H1 (cell line): Measurements from ENCODE around the gene SUSD1. TPM values are rescaled to one million over a fixed set of nuclear protein-coding genes. Genes with fewer than 3 reads are reported as not detected.

Source experiments
- CTCF ChIA-PET: fragments of 300-600 bp; sonication (Branson Sonifier 250); formaldehyde crosslinking; loops from one replicate; lab custom pipeline; 2021; ENCODE audit not compliant: partially characterized antibody; lab: Charles Lee
- POLR2A ChIA-PET: fragments of 300-600 bp; sonication (Branson Sonifier 250); formaldehyde crosslinking; loops from one replicate; lab custom pipeline; 2021; ENCODE audit warnings: inconsistent platforms; ENCODE audit not compliant: partially characterized antibody; lab: Charles Lee
- DNase-seq, 2 experiments: peaks; one replicate each; pipeline versions ENCODE4 v3.0.0 to v3.0.0-alpha.2; 2010 to 2022; ENCODE audit warnings: low spot score in 2 of 2, low read depth in 1 of 2, mixed read lengths in 1 of 2
- FAIRE-seq: peaks from 2 replicates; lab custom pipeline; 2011; peaks lifted over from hg19 to GRCh38; lab: Jason Lieb, UNC
- H2AFZ ChIP-seq: 2 replicates; pipeline ENCODE4 v1.8.1; 2012; ENCODE audit warnings: low read length, inconsistent platforms
- H2AK5ac ChIP-seq: 2 replicates; pipeline ENCODE4 v1.6.1; 2013; ENCODE audit warnings: low read depth, low read length
- H2BK120ac ChIP-seq: replicated peaks from 2 replicates; pipeline ENCODE3; 2013; ENCODE audit warnings: low read depth, low read length, inconsistent platforms
- H2BK12ac ChIP-seq: 2 replicates; pipeline ENCODE4 v1.6.1; 2013; ENCODE audit warnings: low read depth, low read length
- H2BK15ac ChIP-seq: 2 replicates; pipeline ENCODE4 v1.6.1; 2013; ENCODE audit warnings: low read length
- H2BK20ac ChIP-seq: 2 replicates; pipeline ENCODE4 v1.6.1; 2013; ENCODE audit warnings: low read length
- H2BK5ac ChIP-seq: 2 replicates; pipeline ENCODE4 v1.6.1; 2013; ENCODE audit warnings: low read depth, low read length
- H3K14ac ChIP-seq: 2 replicates; pipeline ENCODE4 v1.6.1; 2013; ENCODE audit warnings: inconsistent platforms; ENCODE audit not compliant: insufficient read length
- H3K18ac ChIP-seq: 2 replicates; pipeline ENCODE4 v1.6.1; 2013; ENCODE audit warnings: low read length; ENCODE audit errors: extremely low read depth
- H3K23ac ChIP-seq: 2 replicates; pipeline ENCODE4 v1.6.1; 2013; ENCODE audit warnings: inconsistent platforms; ENCODE audit not compliant: insufficient read length
- H3K23me2 ChIP-seq: 2 replicates; pipeline ENCODE4 v1.6.1; 2013; ENCODE audit warnings: low read depth, low read length
- H3K27ac ChIP-seq: 2 replicates; pipeline ENCODE4 v1.6.1; 2011; ENCODE audit warnings: low read depth, low read length, inconsistent platforms
- H3K27me3 ChIP-seq, 4 experiments: replicated peaks in 1 of 4; 1 replicate in 1 of 4; 2 replicates in 3 of 4; pipeline versions ENCODE4 v1.6.1 to v1.8.1; 2011 to 2013; ENCODE audit warnings: low read length in 3 of 4, mild to moderate bottlenecking in 3 of 4, inconsistent platforms in 2 of 4, mixed read lengths in 2 of 4, moderate library complexity in 1 of 4; ENCODE audit not compliant: control insufficient read depth in 3 of 4, insufficient read depth in 3 of 4; ENCODE audit errors: extremely low read depth in 1 of 4
- H3K36me3 ChIP-seq, 4 experiments: 2 replicates each; pipeline versions ENCODE4 v1.6.1 to v1.8.1; 2011 to 2013; ENCODE audit warnings: mild to moderate bottlenecking in 4 of 4, low read length in 3 of 4, moderate library complexity in 2 of 4, control low read depth in 1 of 4, inconsistent platforms in 1 of 4; ENCODE audit not compliant: insufficient read depth in 4 of 4, control insufficient read depth in 2 of 4
- H3K4ac ChIP-seq: replicated peaks from 2 replicates; pipeline ENCODE3; 2013; ENCODE audit warnings: low read length, low read depth, mixed read lengths, inconsistent platforms; ENCODE audit not compliant: insufficient read length
- H3K4me1 ChIP-seq, 4 experiments: replicated peaks in 1 of 4; 1 replicate in 1 of 4; 2 replicates in 3 of 4; pipeline versions ENCODE4 v1.6.1 to v1.8.1; 2011 to 2013; ENCODE audit warnings: low read length in 3 of 4, inconsistent platforms in 2 of 4, mixed read lengths in 1 of 4; ENCODE audit not compliant: insufficient read depth in 4 of 4, control insufficient read depth in 3 of 4
- H3K4me2 ChIP-seq, 2 experiments: 2 replicates each; pipeline versions ENCODE4 v1.6.1 to v1.8.1; 2011 to 2013; ENCODE audit warnings: low read depth in 2 of 2, low read length in 2 of 2, control low read depth in 1 of 2, inconsistent platforms in 1 of 2, mild to moderate bottlenecking in 1 of 2; ENCODE audit not compliant: insufficient read depth in 1 of 2
- H3K4me3 ChIP-seq, 4 experiments: fragments of 200-600, 300-600 bp in 1 of 4; sonication (generic), shearing (Covaris generic), sonication (Bioruptor Twin) in 1 of 4; 2 replicates each; pipeline versions ENCODE4 v1.5.1 to v1.8.1; 2011 to 2016; ENCODE audit warnings: low read length in 4 of 4, low read depth in 3 of 4, control low read depth in 2 of 4, inconsistent platforms in 2 of 4, mild to moderate bottlenecking in 2 of 4, mixed read lengths in 1 of 4, moderate library complexity in 1 of 4; ENCODE audit not compliant: insufficient read depth in 2 of 4; ENCODE audit errors: extremely low read depth in 1 of 4
- H3K56ac ChIP-seq: replicated peaks from 2 replicates; pipeline ENCODE3; 2013; ENCODE audit warnings: low read depth, mild to moderate bottlenecking, mixed read lengths, low read length, inconsistent platforms; ENCODE audit not compliant: insufficient read length
- H3K79me1 ChIP-seq: 2 replicates; pipeline ENCODE4 v1.6.1; 2013; ENCODE audit warnings: low read depth, low read length, control low read depth
- H3K79me2 ChIP-seq, 2 experiments: 2 replicates each; pipeline versions ENCODE4 v1.6.1 to v1.8.1; 2012 to 2013; ENCODE audit warnings: low read length in 2 of 2, mild to moderate bottlenecking in 2 of 2, inconsistent platforms in 1 of 2; ENCODE audit not compliant: insufficient read depth in 2 of 2, control insufficient read depth in 1 of 2
- H3K9ac ChIP-seq, 4 experiments: replicated peaks in 1 of 4; 1 replicate in 1 of 4; 2 replicates in 3 of 4; pipeline versions ENCODE4 v1.6.1 to v1.8.1; 2011 to 2013; ENCODE audit warnings: low read depth in 3 of 4, low read length in 3 of 4, control low read depth in 2 of 4, mild to moderate bottlenecking in 2 of 4, moderate library complexity in 2 of 4, inconsistent platforms in 1 of 4; ENCODE audit errors: extremely low read depth in 1 of 4
- H3K9me3 ChIP-seq, 2 experiments: 2 replicates each; pipeline versions ENCODE4 v1.6.1 to v1.8.1; 2012 to 2013; ENCODE audit warnings: mild to moderate bottlenecking in 2 of 2, moderate library complexity in 2 of 2, control low read depth in 1 of 2, inconsistent platforms in 1 of 2, low read depth in 1 of 2, low read length in 1 of 2, mixed read lengths in 1 of 2; ENCODE audit not compliant: insufficient read depth in 2 of 2
- H4K20me1 ChIP-seq, 2 experiments: replicated peaks in 1 of 2; 2 replicates each; pipeline versions ENCODE3 to v1.8.1; 2011 to 2013; ENCODE audit warnings: inconsistent platforms in 2 of 2, low read length in 2 of 2, mild to moderate bottlenecking in 1 of 2; ENCODE audit not compliant: insufficient read depth in 2 of 2, control insufficient read depth in 1 of 2
- H4K5ac ChIP-seq: 2 replicates; pipeline ENCODE4 v1.6.1; 2013; ENCODE audit warnings: low read length, low read depth, mixed read lengths, inconsistent platforms; ENCODE audit not compliant: insufficient read length
- H4K8ac ChIP-seq: 2 replicates; pipeline ENCODE4 v1.8.0; 2013; ENCODE audit warnings: mild to moderate bottlenecking, moderate library complexity, low read length, inconsistent platforms; ENCODE audit not compliant: insufficient read depth; ENCODE audit errors: extremely low read depth
- H4K91ac ChIP-seq: replicated peaks from 2 replicates; pipeline ENCODE3; 2013; ENCODE audit warnings: low read length, mixed read lengths, inconsistent platforms; ENCODE audit not compliant: insufficient read length
- GABPA ChIP-seq: IDR thresholded peaks from 2 replicates; pipeline ENCODE4 v1.6.1; 2011; ENCODE audit warnings: mild to moderate bottlenecking, low read length, moderate library complexity, borderline replicate concordance; ENCODE audit not compliant: insufficient read depth
- MAX ChIP-seq: IDR thresholded peaks from 2 replicates; pipeline ENCODE4 v1.6.1; 2012; ENCODE audit warnings: inconsistent platforms
- POLR2A ChIP-seq, 2 experiments: IDR thresholded peaks; 1 replicate in 1 of 2; 2 replicates in 1 of 2; pipeline ENCODE4 v1.6.1; 2011; ENCODE audit warnings: low read depth in 2 of 2, low read length in 2 of 2, mild to moderate bottlenecking in 2 of 2; ENCODE audit errors: control extremely low read depth in 1 of 2
- RAD21 ChIP-seq, 2 experiments: IDR thresholded peaks in 1 of 2; conservative IDR thresholded peaks in 1 of 2; 2 replicates each; pipeline ENCODE4 v1.6.1; 2011; ENCODE audit warnings: low read depth in 2 of 2, low read length in 2 of 2, improper control_type of control experiment in 1 of 2, inconsistent platforms in 1 of 2, mild to moderate bottlenecking in 1 of 2, moderate library complexity in 1 of 2
- SIX5 ChIP-seq: IDR thresholded peaks from 2 replicates; pipeline ENCODE4 v1.6.1; 2011; ENCODE audit warnings: mild to moderate bottlenecking, low read depth, low read length
- SRF ChIP-seq: IDR thresholded peaks from 2 replicates; pipeline ENCODE4 v1.6.1; 2011; ENCODE audit warnings: mild to moderate bottlenecking, low read depth, low read length, moderate library complexity
- TAF1 ChIP-seq: IDR thresholded peaks from 2 replicates; pipeline ENCODE4 v1.6.1; 2011; ENCODE audit warnings: mild to moderate bottlenecking, low read depth, low read length
- TBP ChIP-seq: IDR thresholded peaks from 2 replicates; pipeline ENCODE4 v1.6.1; 2011; ENCODE audit warnings: low read depth, low read length, improper control_type of control experiment
- WGBS, 2 experiments: shearing (Covaris generic) in 1 of 2; methylation state at CpG; one replicate each; pipeline versions ENCODE4 v1.1.6 to v1.1.7; 2013 to 2015; ENCODE audit warnings: low lambda C conversion rate in 2 of 2, mixed read lengths in 2 of 2, inconsistent platforms in 1 of 2, low coverage in 1 of 2, missing lambda C conversion rate in 1 of 2; ENCODE audit not compliant: insufficient replicate concordance in 2 of 2, insufficient coverage in 1 of 2, insufficient read length in 1 of 2; ENCODE audit errors: extremely low coverage in 1 of 2, missing lambda C conversion rate in 1 of 2; 5-methylcytosine and 5-hydroxymethylcytosine counted together
- polyA plus RNA-seq, 7 experiments: library from polyadenylated mRNA; depleted of rRNA in 3 of 7; stranded (reverse) in 5 of 7; unstranded in 2 of 7; fragments of >200 nt in 5 of 7; fragments of 200-250 nt in 2 of 7; gene quantifications; 1 replicate in 5 of 7; 2 replicates in 1 of 7; 4 replicates in 1 of 7; pipeline versions ENCODE4 v1.2.1 to v1.2.3, GENCODE V29; 2011 to 2013; ENCODE audit warnings: missing spikeins in 2 of 7, mixed read lengths in 2 of 7
- total RNA-seq: library from RNA; stranded (reverse); fragmentation: NEBNext Ultra II Directional; extraction: Animal tissue kit (Norgen Biotek cat#: 25700); gene quantifications from 2 replicates; pipeline ENCODE4 v1.2.1, GENCODE V29; 2021
- TF ChIP-seq, protein P1 (sequence below): IDR thresholded peaks from 2 replicates; pipeline ENCODE4 v1.6.1; 2011; ENCODE audit warnings: low read depth, mild to moderate bottlenecking, low read length; ENCODE audit not compliant: insufficient read depth
- TF ChIP-seq, protein P2 (sequence below): IDR thresholded peaks from 2 replicates; pipeline ENCODE4 v1.6.1; 2012; ENCODE audit warnings: inconsistent platforms

Gene SUSD1
- total and polyA plus RNA-seq, 2 of the 8 experiments (the other 6 are each of a cell fraction or from before 2014, with no cell fraction given): 2.8 to 7.2 TPM

- 84% methylated on average over 6 of the region's 9 CpGs; no CpG with 5 or more reads in 1 of the 2 experiments for WGBS, 2 experiments
- H3K79me2 ChIP-seq: no peaks in the 10 kb centered on the region
- no peaks in the 10 kb centered on the region for H3K9me3 ChIP-seq
- no peak overlapping the region for H3K23ac ChIP-seq
- no peaks in the 10 kb centered on the region for H3K79me1 ChIP-seq
- DNase-seq: no peak
- no peak overlapping the region for H2BK120ac ChIP-seq
- no peak overlapping the region for H4K91ac ChIP-seq
- no peak overlapping the region for H3K14ac ChIP-seq
- H2BK15ac ChIP-seq: no peak overlapping the region
- H4K8ac ChIP-seq: no peak overlapping the region
- H3K4me1 ChIP-seq: peaks cover 0 to 2% (median under 1%) of the 10 kb centered on the region in 4 experiments; a peak in 1 of 7 replicates
- no peak overlapping the region for H3K56ac ChIP-seq
- no peak overlapping the region for H3K27ac ChIP-seq
- no peak overlapping the region for H3K9ac ChIP-seq
- POLR2A ChIA-PET: interaction anchor here (0.6 kb wide), 1 partner anchor 217 kb away, joined by 3 read pairs; no protein-coding TSS in a partner anchor
- CTCF ChIA-PET: interaction anchor here (0.6 to 8.8 kb wide), 11 partner anchors 9 to 615 kb away, joined by 3 to 118 read pairs (median 3); no protein-coding TSS in a partner anchor
- no peaks in the 10 kb centered on the region for H3K36me3 ChIP-seq
- H2BK5ac ChIP-seq: no peak overlapping the region
- H3K18ac ChIP-seq: no peak overlapping the region
- H2BK12ac ChIP-seq: no peak overlapping the region
- no peaks in the 10 kb centered on the region for H3K23me2 ChIP-seq
- no peaks in the 10 kb centered on the region for H3K27me3 ChIP-seq
- H2BK20ac ChIP-seq: no peak overlapping the region
- no peak overlapping the region for H4K5ac ChIP-seq
- no peak overlapping the region for H2AFZ ChIP-seq
- no peak overlapping the region for H3K4ac ChIP-seq
- no peak for FAIRE-seq
- H2AK5ac ChIP-seq: no peak overlapping the region
- no peak overlapping the region for H3K4me3 ChIP-seq
- H3K4me2 ChIP-seq: no peak overlapping the region
- H4K20me1 ChIP-seq: no peaks in the 10 kb centered on the region
- TF ChIP-seq POLR2A (IDR thresholded peaks at IDR 0.05; ENCODE audit: control extremely low read depth in 1 of 2, low read depth in 2 of 2, low read length in 2 of 2) (no peak), RAD21 (IDR thresholded peaks at IDR 0.05 in 1 of 2, conservative IDR thresholded peaks at IDR 0.05 in 1 of 2; ENCODE audit: low read depth in 2 of 2, low read length in 2 of 2) (no peak), GABPA (no peak), MAX (no peak), TBP (no peak), SIX5 (no peak), TAF1 (no peak), SRF (no peak)
- TF ChIP-seq, protein P1, sequence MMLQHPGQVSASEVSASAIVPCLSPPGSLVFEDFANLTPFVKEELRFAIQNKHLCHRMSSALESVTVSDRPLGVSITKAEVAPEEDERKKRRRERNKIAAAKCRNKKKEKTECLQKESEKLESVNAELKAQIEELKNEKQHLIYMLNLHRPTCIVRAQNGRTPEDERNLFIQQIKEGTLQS: no peak
- TF ChIP-seq, protein P2, sequence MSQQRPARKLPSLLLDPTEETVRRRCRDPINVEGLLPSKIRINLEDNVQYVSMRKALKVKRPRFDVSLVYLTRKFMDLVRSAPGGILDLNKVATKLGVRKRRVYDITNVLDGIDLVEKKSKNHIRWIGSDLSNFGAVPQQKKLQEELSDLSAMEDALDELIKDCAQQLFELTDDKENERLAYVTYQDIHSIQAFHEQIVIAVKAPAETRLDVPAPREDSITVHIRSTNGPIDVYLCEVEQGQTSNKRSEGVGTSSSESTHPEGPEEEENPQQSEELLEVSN: no peak
Observed at GRCh38 chr9:112072721-112073638, 102.1 kb downstream of the SUSD1 start.
